ENCODE measurements around the gene TBC1D2B.

TBC1D2B gene

GRCh38 chr15:78054966-78055365, 22.5 kb downstream of the TBC1D2B start:
- DNase-seq (ENCODE audit: low read depth) = no peak

GRCh38 chr15:78054518-78054917, 23.0 kb downstream of the TBC1D2B start:
- DNase-seq (ENCODE audit: low read depth) = no peak

- no peak for DNase-seq (ENCODE audit: low read depth)
Measured at GRCh38 chr15:78052545-78052944, 25.0 kb downstream of the TBC1D2B start.

- no peak for DNase-seq (ENCODE audit: low read depth)
Measured at GRCh38 chr15:78052001-78052401, 25.5 kb downstream of the TBC1D2B start.

GRCh38 chr15:78051596-78051995, 25.9 kb downstream of the TBC1D2B start:
- no peak for DNase-seq (ENCODE audit: low read depth)

- peak; percentile 53 for DNase-seq (ENCODE audit: low read depth)
Measured at GRCh38 chr15:78050826-78051225, 26.7 kb downstream of the TBC1D2B start.

GRCh38 chr15:78050441-78050809, 27.1 kb downstream of the TBC1D2B start:
- DNase-seq (ENCODE audit: low read depth) = no peak

GRCh38 chr15:78049691-78050440, 27.6 kb downstream of the TBC1D2B start:
- DNase-seq (ENCODE audit: low read depth) = peak; percentile 62

GRCh38 chr15:78048628-78048920, 28.9 kb downstream of the TBC1D2B start:
- no peak for DNase-seq (ENCODE audit: low read depth)

GRCh38 chr15:78047761-78048627, 29.5 kb downstream of the TBC1D2B start:
- DNase-seq (ENCODE audit: low read depth) = no peak

- DNase-seq (ENCODE audit: low read depth) = no peak
Measured at GRCh38 chr15:78046796-78047341, 30.6 kb downstream of the TBC1D2B start.

- no peak for DNase-seq (ENCODE audit: low read depth)
Measured at GRCh38 chr15:78045189-78045588, 32.3 kb downstream of the TBC1D2B start.

- no peak for DNase-seq (ENCODE audit: low read depth)
Measured at GRCh38 chr15:78044407-78045155, 32.9 kb downstream of the TBC1D2B start.

GRCh38 chr15:78041946-78042345, 35.6 kb downstream of the TBC1D2B start:
- DNase-seq (ENCODE audit: low read depth) = no peak

GRCh38 chr15:78040653-78041244, 36.8 kb downstream of the TBC1D2B start:
- no peak for DNase-seq (ENCODE audit: low read depth)

GRCh38 chr15:78038585-78039247, 38.8 kb downstream of the TBC1D2B start:
- DNase-seq (ENCODE audit: low read depth) = no peak

GRCh38 chr15:78037779-78038305, 39.7 kb downstream of the TBC1D2B start:
- no peak for DNase-seq (ENCODE audit: low read depth)

- no peak for DNase-seq (ENCODE audit: low read depth)
Measured at GRCh38 chr15:78037328-78037727, 40.2 kb downstream of the TBC1D2B start.

GRCh38 chr15:78035861-78036476, 41.5 kb downstream of the TBC1D2B start:
- DNase-seq (ENCODE audit: low read depth) = no peak

GRCh38 chr15:78035321-78035751, 42.2 kb downstream of the TBC1D2B start:
- DNase-seq (ENCODE audit: low read depth) = peak; percentile 49
